ENCODE data around the gene KRTAP19-7. TPM values are rescaled to one million over a fixed set of nuclear protein-coding genes. Genes with fewer than 3 reads are reported as not detected.

Gene KRTAP19-7
- total RNA-seq, 1 donor = not detected

DNA sequence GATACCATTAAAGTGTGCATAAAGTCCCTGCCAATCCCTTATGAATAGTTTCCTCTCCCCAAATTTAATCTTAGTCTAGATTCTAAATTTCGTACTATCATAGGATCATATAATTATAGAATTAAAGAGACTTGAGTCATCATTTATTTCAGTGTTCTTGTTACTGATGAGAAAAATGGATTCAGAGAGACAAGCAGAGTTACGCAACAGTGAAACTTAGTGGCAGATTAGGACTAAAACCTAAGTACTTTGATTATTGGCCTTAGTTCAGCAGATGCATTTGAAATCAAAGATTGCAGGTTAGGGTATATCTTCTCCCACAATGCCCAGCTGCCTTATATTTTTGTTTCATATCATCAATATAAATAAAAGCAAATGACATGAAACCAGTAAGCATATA lies 843 bp upstream of the KRTAP19-7 start:
- no peak for DNase-seq (ENCODE audit: low read depth)
- TF ChIP-seq, protein P1, sequence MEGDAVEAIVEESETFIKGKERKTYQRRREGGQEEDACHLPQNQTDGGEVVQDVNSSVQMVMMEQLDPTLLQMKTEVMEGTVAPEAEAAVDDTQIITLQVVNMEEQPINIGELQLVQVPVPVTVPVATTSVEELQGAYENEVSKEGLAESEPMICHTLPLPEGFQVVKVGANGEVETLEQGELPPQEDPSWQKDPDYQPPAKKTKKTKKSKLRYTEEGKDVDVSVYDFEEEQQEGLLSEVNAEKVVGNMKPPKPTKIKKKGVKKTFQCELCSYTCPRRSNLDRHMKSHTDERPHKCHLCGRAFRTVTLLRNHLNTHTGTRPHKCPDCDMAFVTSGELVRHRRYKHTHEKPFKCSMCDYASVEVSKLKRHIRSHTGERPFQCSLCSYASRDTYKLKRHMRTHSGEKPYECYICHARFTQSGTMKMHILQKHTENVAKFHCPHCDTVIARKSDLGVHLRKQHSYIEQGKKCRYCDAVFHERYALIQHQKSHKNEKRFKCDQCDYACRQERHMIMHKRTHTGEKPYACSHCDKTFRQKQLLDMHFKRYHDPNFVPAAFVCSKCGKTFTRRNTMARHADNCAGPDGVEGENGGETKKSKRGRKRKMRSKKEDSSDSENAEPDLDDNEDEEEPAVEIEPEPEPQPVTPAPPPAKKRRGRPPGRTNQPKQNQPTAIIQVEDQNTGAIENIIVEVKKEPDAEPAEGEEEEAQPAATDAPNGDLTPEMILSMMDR (IDR thresholded peaks at IDR 0.05; ENCODE audit: insufficient read depth, low read depth, low read length) = no peak

DNA sequence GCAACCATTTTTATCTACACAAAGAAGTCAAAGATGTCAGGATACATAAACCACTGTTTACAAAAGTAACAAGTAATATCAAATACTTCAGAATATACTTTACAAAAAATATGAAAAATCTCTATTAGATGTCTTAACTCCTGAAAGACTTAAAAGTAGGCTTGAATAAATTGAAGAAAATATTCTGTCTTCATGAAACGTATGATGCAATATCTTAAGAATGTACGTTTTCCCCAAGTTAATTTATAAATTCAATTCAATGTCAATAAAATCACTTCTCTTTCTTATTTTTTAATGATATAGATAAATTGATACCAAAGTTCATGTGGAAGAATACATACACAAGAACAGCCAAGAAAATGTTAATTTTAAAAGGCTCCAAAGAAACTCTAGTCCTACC lies 6.0 kb downstream of the KRTAP19-7 start:
- TF ChIP-seq, protein P1 (IDR thresholded peaks at IDR 0.05; ENCODE audit: insufficient read depth, low read depth, low read length) = no peak
- DNase-seq (ENCODE audit: low read depth) = no peak
- no peak overlapping the region for H3K4me3 ChIP-seq (ENCODE audit: low read depth, low read length)

More for the DNA sequence above, 843 bp upstream of the KRTAP19-7 start:
- H3K4me3 ChIP-seq (ENCODE audit: low read depth, low read length) = no peak overlapping the region

DNA sequence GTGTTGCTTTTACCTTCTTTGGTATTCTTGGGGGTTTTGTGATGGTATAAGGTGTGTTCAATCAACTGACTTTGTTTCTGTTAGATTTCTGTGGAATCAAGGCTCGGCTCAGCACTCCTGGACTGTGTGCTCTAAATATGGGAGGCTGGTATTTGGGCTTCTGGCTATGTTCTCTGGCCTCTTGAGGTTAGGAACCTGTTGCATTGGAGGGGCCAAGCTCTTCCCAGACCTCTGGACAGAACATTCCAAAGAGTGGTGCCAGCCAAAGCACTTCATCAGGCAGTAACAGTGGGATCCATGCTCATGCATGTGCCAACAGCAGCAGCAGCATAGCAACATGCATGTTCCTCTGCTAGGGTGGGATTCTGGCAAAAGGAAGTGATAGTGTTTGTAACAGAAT lies 8.3 kb downstream of the KRTAP19-7 start:
- no peak for DNase-seq (ENCODE audit: low read depth)
- H3K4me3 ChIP-seq (ENCODE audit: low read depth, low read length) = no peak overlapping the region
- TF ChIP-seq, protein P1 (IDR thresholded peaks at IDR 0.05; ENCODE audit: insufficient read depth, low read depth, low read length) = no peak

DNA sequence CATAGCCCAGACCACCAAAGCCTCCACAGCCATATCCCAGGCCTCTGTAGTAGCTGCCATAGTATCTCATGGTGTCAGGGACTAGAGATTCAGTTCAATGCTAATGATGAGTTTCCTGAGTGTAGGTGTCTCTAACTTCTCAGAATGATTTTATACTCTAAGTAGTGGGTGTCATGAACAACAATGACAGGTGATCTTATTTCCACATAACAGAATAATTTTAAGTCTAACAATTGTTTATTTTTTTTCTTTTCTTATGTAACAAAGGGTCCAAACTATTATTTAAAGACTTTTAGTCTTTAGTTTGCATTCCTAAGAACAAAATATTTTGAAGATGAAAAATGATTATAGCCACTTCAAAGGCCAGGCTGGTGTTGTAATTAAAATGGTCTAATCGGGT lies 19.4 kb downstream of the KRTAP19-7 start, which contains the start of gene KRTAP19-6:
KRTAP19-6 (minus strand) TSS at position 101 of the 400 bp plus-strand sequence; CDS start at position 70, 31 bp downstream.
- no peak for DNase-seq (ENCODE audit: low read depth)
- H3K4me3 ChIP-seq (ENCODE audit: low read depth, low read length) = no peak within 1 kb of the TSS
- TF ChIP-seq, protein P1 (IDR thresholded peaks at IDR 0.05; ENCODE audit: insufficient read depth, low read depth, low read length) = no peak

DNA sequence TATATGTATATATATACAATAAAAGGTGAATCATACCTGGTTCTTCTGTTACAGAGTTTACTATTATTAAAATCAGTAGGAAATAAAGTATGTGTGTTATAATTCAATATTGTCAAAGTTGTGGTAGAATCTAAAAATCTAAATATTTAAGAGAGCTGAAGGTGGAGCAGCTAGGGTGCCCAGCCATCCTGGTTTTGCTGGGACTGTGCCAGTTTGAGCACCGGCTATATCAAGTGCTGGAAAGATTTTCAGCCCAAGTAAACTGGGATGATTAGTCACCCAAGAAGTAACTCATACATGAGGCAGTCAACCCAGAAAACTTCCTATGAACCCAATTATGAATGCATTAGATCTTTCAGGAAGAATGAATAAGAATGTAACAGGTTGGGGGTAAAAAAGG lies 42.2 kb downstream of the KRTAP19-7 start:
- no peak overlapping the region for H3K4me3 ChIP-seq (ENCODE audit: low read depth, low read length)
- TF ChIP-seq, protein P1 (IDR thresholded peaks at IDR 0.05; ENCODE audit: insufficient read depth, low read depth, low read length) = no peak
- DNase-seq (ENCODE audit: low read depth) = no peak

DNA sequence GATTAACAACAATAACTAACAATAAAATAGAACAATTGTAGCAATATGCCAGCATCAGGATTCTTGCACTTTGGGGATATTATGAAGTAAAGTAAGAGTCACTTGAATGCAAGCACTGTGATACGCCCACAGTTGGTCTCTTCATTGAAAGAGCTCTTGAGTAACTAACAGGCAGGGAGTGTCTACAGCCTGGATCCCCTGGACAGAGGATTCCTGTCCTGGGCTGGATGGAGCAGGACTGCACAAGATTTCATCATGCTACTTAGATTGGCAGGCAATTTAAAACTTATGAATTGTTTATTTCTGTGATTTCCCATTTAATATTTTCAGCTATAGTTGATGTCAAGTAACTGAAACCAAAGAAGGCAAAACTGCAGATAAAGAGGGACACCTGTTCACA lies 45.4 kb downstream of the KRTAP19-7 start:
- TF ChIP-seq, protein P1 (IDR thresholded peaks at IDR 0.05; ENCODE audit: insufficient read depth, low read depth, low read length) = no peak
- no peak for DNase-seq (ENCODE audit: low read depth)
- H3K4me3 ChIP-seq (ENCODE audit: low read depth, low read length) = no peak overlapping the region

Small RNAs within 50 kb of the gene (small RNA-seq; reads per million reads assigned to genes)
- gene AP000567.1 (not detected), gene KRTAP19-10P (not detected), gene KRTAP19-11P (not detected), gene KRTAP22-1 (not detected), gene KRTAP22-2 (not detected)

Other genes with a start within 250 kb of the KRTAP19-7 start
- gene KRTAP26-1, start 241.0 kb downstream of the KRTAP19-7 start, total RNA-seq = not detected in 2 replicates
- gene KRTAP27-1, start 223.6 kb downstream of the KRTAP19-7 start, total RNA-seq = not detected in 2 replicates
- gene KRTAP23-1, start 212.7 kb downstream of the KRTAP19-7 start, total RNA-seq = not detected in 2 replicates
- gene KRTAP13-2, start 189.0 kb downstream of the KRTAP19-7 start, total RNA-seq = not detected in 2 replicates
- not detected in 2 replicates for gene KRTAP13-1, start 165.3 kb downstream of the KRTAP19-7 start, total RNA-seq
- gene KRTAP13-3, start 135.4 kb downstream of the KRTAP19-7 start, total RNA-seq = not detected in 2 replicates
- not detected in 2 replicates for gene KRTAP13-4, start 131.1 kb downstream of the KRTAP19-7 start, total RNA-seq
- not detected in 2 replicates for gene KRTAP15-1, start 121.0 kb downstream of the KRTAP19-7 start, total RNA-seq
- not detected in 2 replicates for gene KRTAP19-1, start 80.9 kb downstream of the KRTAP19-7 start, total RNA-seq
- not detected in 2 replicates for gene KRTAP19-2, start 73.9 kb downstream of the KRTAP19-7 start, total RNA-seq
- gene KRTAP19-3, start 69.3 kb downstream of the KRTAP19-7 start, total RNA-seq = not detected in 2 replicates
- gene KRTAP19-4, start 64.1 kb downstream of the KRTAP19-7 start, total RNA-seq = not detected in 2 replicates
- not detected in 2 replicates for gene KRTAP19-5, start 59.2 kb downstream of the KRTAP19-7 start, total RNA-seq
- gene KRTAP19-6, start 19.4 kb downstream of the KRTAP19-7 start, total RNA-seq = not detected in 2 replicates
- gene KRTAP22-2, start 29.1 kb upstream of the KRTAP19-7 start, total RNA-seq = not detected in 2 replicates
- gene KRTAP6-3, start 31.1 kb upstream of the KRTAP19-7 start, total RNA-seq = not detected in 2 replicates
- not detected in 2 replicates for gene KRTAP6-2, start 37.6 kb upstream of the KRTAP19-7 start, total RNA-seq
- gene KRTAP22-1, start 39.8 kb upstream of the KRTAP19-7 start, total RNA-seq = not detected in 2 replicates
- gene KRTAP6-1, start 52.6 kb upstream of the KRTAP19-7 start, total RNA-seq = not detected in 2 replicates
- gene KRTAP20-1, start 55.1 kb upstream of the KRTAP19-7 start, total RNA-seq = not detected in 2 replicates
- not detected in 2 replicates for gene KRTAP20-4, start 59.3 kb upstream of the KRTAP19-7 start, total RNA-seq
- not detected in 2 replicates for gene KRTAP20-2, start 73.9 kb upstream of the KRTAP19-7 start, total RNA-seq
- gene KRTAP20-3, start 81.5 kb upstream of the KRTAP19-7 start, total RNA-seq = not detected in 2 replicates
- not detected in 2 replicates for gene KRTAP21-3, start 157.5 kb upstream of the KRTAP19-7 start, total RNA-seq
- not detected in 2 replicates for gene KRTAP21-2, start 185.9 kb upstream of the KRTAP19-7 start, total RNA-seq
- not detected in 2 replicates for gene KRTAP21-1, start 194.1 kb upstream of the KRTAP19-7 start, total RNA-seq